Omental fat pad (tissue), 4 donors: ENCODE results near the gene RAC2. TPM values are rescaled to one million over a fixed set of nuclear protein-coding genes. Genes with fewer than 3 reads are reported as not detected.

Source experiments
- ATAC-seq: fragments of 150-250 bp; one replicate; pipeline ENCODE4 v1.9.1; 2016; ENCODE audit warnings: mild to moderate bottlenecking, moderate library complexity; ENCODE audit not compliant: low FRiP score
- DNase-seq: peaks from one replicate; pipeline ENCODE4 v3.0.0-alpha.2; 2019; ENCODE audit warnings: low spot score
- total RNA-seq, 4 donors: library from RNA; depleted of rRNA; stranded (reverse); fragments of >200 nt; gene quantifications; one replicate each; pipeline ENCODE4 v1.1.0, GENCODE V29; 2016
- TF ChIP-seq, protein P1 (sequence below), 3 donors: fragments of 450-650 bp; IDR thresholded peaks; one replicate each; pipeline ENCODE4 v1.5.1; 2016 to 2017; ENCODE audit warnings: antibody characterized with exemption in 3 of 3, mild to moderate bottlenecking in 3 of 3, moderate library complexity in 2 of 3

RAC2 gene
- total RNA-seq, 4 donors from 2014 or later: 11.0 to 51.6 (median 20.0) TPM

DNA sequence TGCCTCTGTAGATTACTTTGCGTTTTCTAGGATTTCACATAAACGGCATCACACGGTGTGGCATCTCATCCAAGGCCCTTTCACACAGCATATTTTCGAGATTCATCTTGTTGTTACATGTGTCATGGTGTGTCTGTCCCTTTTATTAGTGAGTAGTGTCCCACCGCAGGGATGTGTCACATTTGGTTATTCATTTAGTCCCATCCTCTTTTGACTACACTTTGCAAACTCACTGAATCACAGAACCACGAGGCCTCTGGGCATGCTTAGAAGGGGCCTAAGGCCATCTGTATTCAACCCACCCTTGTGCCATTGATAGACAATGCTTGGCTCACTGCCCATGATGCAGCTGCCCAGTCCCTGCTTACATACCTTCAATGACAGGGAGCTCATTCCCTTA, 4.2 kb upstream of the RAC2 start:
- TF ChIP-seq, protein P1, sequence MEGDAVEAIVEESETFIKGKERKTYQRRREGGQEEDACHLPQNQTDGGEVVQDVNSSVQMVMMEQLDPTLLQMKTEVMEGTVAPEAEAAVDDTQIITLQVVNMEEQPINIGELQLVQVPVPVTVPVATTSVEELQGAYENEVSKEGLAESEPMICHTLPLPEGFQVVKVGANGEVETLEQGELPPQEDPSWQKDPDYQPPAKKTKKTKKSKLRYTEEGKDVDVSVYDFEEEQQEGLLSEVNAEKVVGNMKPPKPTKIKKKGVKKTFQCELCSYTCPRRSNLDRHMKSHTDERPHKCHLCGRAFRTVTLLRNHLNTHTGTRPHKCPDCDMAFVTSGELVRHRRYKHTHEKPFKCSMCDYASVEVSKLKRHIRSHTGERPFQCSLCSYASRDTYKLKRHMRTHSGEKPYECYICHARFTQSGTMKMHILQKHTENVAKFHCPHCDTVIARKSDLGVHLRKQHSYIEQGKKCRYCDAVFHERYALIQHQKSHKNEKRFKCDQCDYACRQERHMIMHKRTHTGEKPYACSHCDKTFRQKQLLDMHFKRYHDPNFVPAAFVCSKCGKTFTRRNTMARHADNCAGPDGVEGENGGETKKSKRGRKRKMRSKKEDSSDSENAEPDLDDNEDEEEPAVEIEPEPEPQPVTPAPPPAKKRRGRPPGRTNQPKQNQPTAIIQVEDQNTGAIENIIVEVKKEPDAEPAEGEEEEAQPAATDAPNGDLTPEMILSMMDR (IDR thresholded peaks at IDR 0.05): no peak
- no peak for ATAC-seq
- no peak for DNase-seq

DNA sequence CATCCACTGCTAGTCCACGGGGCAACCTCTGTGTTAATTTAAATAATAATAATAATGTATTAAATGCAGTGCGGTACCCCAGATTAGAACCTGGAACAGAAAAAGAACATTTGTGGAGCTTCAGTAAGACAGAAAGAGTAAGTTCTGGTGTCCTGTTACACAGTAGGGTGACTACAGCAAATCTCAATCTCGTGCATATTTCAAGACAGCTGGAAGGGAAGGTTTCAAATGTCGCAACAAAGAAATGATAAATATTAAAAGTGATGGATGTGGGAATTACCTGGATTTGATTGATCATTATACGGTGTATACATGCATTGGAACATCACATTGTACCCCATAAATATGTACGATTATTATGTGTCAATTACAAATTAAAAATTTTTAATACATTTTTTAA, 1.7 kb upstream of the RAC2 start:
- TF ChIP-seq, protein P1 (IDR thresholded peaks at IDR 0.05): no peak
- DNase-seq: no peak
- no peak for ATAC-seq

GRCh38 chr22:37244922-37245722, 1.1 kb upstream of the RAC2 start:
- ATAC-seq (no peak), DNase-seq (no peak)
- TF ChIP-seq, protein P1 (IDR thresholded peaks at IDR 0.05): no peak

GRCh38 chr22:37243402-37244113, 511 bp downstream of the RAC2 start:
- DNase-seq (no peak), ATAC-seq (peak; percentile 18)
- TF ChIP-seq, protein P1 (IDR thresholded peaks at IDR 0.05): no peak

DNA sequence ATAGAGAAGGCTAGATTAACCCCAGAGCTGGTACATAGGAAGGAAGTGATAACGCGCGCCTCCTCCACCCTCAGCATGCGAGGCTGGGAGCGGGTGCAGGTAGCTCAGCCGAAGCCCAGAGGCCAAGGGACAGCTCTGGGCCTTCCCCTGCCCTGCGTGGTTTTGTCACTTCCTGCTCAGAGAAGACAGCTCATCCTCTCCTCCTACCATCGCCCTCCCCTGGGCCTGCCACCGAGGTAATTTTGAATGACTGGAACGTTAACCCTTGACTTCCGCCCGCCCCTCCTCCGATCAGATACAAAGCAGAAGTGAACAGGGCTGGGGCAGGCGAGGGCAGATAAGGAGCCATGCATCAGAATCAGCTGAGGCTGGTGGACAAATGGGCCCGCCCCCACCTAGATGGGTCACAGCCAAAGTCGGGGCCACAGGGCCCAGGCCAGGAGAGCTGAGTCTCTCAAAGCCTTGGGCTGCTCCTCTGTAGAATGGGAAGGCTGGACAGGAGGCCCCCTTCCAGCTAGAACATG, 1.6 kb downstream of the RAC2 start:
- ATAC-seq (no peak), DNase-seq (no peak)
- TF ChIP-seq, protein P1 (IDR thresholded peaks at IDR 0.05): no peak

DNA sequence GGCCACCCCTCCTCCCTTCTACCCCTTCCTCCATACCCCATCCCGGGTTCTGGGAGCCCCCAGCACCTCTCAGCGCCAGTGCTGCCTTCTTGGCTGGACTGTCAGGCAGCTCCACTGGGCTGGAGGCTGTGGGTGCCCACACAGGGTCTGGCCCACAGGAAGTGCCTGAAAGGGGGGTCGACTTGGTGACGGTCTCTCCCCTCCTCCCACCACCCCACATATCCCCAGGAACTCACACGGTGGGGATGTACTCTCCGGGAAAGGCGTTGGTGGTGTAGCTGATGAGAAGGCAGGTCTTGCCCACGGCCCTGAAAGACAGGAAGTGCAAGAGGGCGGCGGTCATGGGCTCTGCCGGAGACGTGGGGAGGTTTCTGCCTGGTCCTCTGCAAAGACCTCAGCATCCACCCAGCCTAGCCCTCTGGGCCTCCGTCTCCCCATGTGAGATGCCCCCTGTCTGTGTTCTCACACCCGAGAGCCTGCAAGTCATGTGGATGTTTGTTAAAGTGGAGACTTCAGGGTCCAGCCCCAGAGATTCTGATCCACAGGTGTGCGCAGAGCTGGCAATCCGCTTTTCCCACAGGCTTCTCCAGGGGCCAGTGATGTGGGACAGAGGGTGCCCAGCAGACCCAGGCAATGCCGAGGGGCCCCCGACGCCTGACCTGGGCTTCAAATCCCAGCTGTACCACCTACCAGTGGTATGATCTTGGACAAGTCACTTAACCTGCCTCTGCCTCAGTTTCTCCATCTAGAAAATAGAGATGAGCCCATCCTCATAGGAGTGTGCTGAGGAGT, 2.5 kb downstream of the RAC2 start:
- DNase-seq: no peak
- no peak for ATAC-seq
- TF ChIP-seq, protein P1 (IDR thresholded peaks at IDR 0.05): no peak
